ENCODE results near the gene MEIS2. TPM values are rescaled to one million over a fixed set of nuclear protein-coding genes. Genes with fewer than 3 reads are reported as not detected.
A peak's percentile ranks its signal among the peaks of the same experiment; 100 is the strongest.

MEIS2 gene
- total RNA-seq, 1 donor from 2014 or later = 20.7 TPM

GRCh38 chr15:37109168-37109871, 9.0 kb upstream of the MEIS2 start:
- Histone ChIP-seq H3K36me3 (no peaks in the 10 kb centered on the region), H3K4me1 (peaks cover 14% of the 10 kb centered on the region), H3K4me3 (no peak overlapping the region), H3K9me3 (no peaks in the 10 kb centered on the region), H3K27me3 (ENCODE audit: low read depth) (peaks cover 81% of the 10 kb centered on the region), H3K27ac (no peak overlapping the region)
- intact Hi-C loops (cut with DNase I) = loop anchor here (10.0 kb wide), 1 partner anchor 225 kb away; no protein-coding TSS in a partner anchor
- DNase-seq (no peak), ATAC-seq (no peak)
- no peak for TF ChIP-seq CTCF (IDR thresholded peaks at IDR 0.05)

- no peaks in the 10 kb centered on the region for H3K9me3 ChIP-seq
- H3K36me3 ChIP-seq = no peaks in the 10 kb centered on the region
- DNase-seq (no peak), ATAC-seq (no peak)
- TF ChIP-seq CTCF (IDR thresholded peaks at IDR 0.05) = no peak
- peaks cover 86% of the 10 kb centered on the region for H3K27me3 ChIP-seq (ENCODE audit: low read depth)
- intact Hi-C loops (cut with DNase I) = loop anchor here (10.0 kb wide), 1 partner anchor 224 kb away; no protein-coding TSS in a partner anchor
- no peak overlapping the region for H3K27ac ChIP-seq
- peaks cover 14% of the 10 kb centered on the region for H3K4me1 ChIP-seq
- no peak overlapping the region for H3K4me3 ChIP-seq
Observed at GRCh38 chr15:37108381-37109167, 8.2 kb upstream of the MEIS2 start.

GRCh38 chr15:37107744-37108380, 7.5 kb upstream of the MEIS2 start:
- Histone ChIP-seq H3K4me3 (no peak overlapping the region), H3K27ac (no peak overlapping the region), H3K27me3 (ENCODE audit: low read depth) (peaks cover 85% of the 10 kb centered on the region), H3K36me3 (no peaks in the 10 kb centered on the region), H3K4me1 (peaks cover 14% of the 10 kb centered on the region), H3K9me3 (no peaks in the 10 kb centered on the region)
- no peak for DNase-seq
- no peak for ATAC-seq
- intact Hi-C loops (cut with DNase I) = loop anchor here (10.0 kb wide), 1 partner anchor 223 kb away; no protein-coding TSS in a partner anchor
- TF ChIP-seq CTCF (IDR thresholded peaks at IDR 0.05) = no peak

GRCh38 chr15:37107071-37107743, 6.9 kb upstream of the MEIS2 start:
- Histone ChIP-seq H3K9me3 (no peaks in the 10 kb centered on the region), H3K36me3 (no peaks in the 10 kb centered on the region), H3K4me1 (peaks cover 18% of the 10 kb centered on the region), H3K4me3 (peak overlapping the region; percentile 13), H3K27me3 (ENCODE audit: low read depth) (peaks cover 84% of the 10 kb centered on the region), H3K27ac (no peak overlapping the region)
- TF ChIP-seq CTCF (IDR thresholded peaks at IDR 0.05) = no peak
- DNase-seq (no peak), ATAC-seq (no peak)
- intact Hi-C loops (cut with DNase I) = loop anchor here (10.0 kb wide), 1 partner anchor 222 kb away; no protein-coding TSS in a partner anchor

GRCh38 chr15:37106490-37107001, 6.2 kb upstream of the MEIS2 start:
- ATAC-seq = no peak
- no peak overlapping the region for H3K27ac ChIP-seq
- peak; percentile 24 for TF ChIP-seq CTCF (IDR thresholded peaks at IDR 0.05)
- H3K4me3 ChIP-seq = peak overlapping the region; percentile 13
- intact Hi-C loops (cut with DNase I) = loop anchor here (10.0 kb wide), 1 partner anchor 222 kb away; no protein-coding TSS in a partner anchor
- H3K27me3 ChIP-seq (ENCODE audit: low read depth) = peaks cover 83% of the 10 kb centered on the region
- no peak for DNase-seq
- H3K4me1 ChIP-seq = peaks cover 18% of the 10 kb centered on the region
- no peaks in the 10 kb centered on the region for H3K36me3 ChIP-seq
- H3K9me3 ChIP-seq = no peaks in the 10 kb centered on the region
